ENCODE measurements around the gene CEP128. TPM values are rescaled to one million over a fixed set of nuclear protein-coding genes. Genes with fewer than 3 reads are reported as not detected.

Gene CEP128
- total and polyA plus RNA-seq, 2 donors from 2014 or later: 0.43 to 9.0 TPM

- H3K27ac ChIP-seq (ENCODE audit: low read depth in 2 of 2, low read length in 2 of 2): no peak overlapping the region
- no peak overlapping the region for H3K9ac ChIP-seq (ENCODE audit: low read length in 3 of 3)
- no peak overlapping the region for H3K4me3 ChIP-seq (ENCODE audit: low read length in 3 of 3)
- no peak for TF ChIP-seq CTCF (IDR thresholded peaks at IDR 0.05; ENCODE audit: borderline replicate concordance, extremely low read depth, insufficient read depth)
- FAIRE-seq (no peak), DNase-seq (no peak)
- no peaks in the 10 kb centered on the region for H3K36me3 ChIP-seq (ENCODE audit: control insufficient read depth in 2 of 3, insufficient read depth in 3 of 3, low read length in 3 of 3)
- no peaks in the 10 kb centered on the region for H3K27me3 ChIP-seq (ENCODE audit: control insufficient read depth, insufficient read depth, low read length)
- intact Hi-C loops (cut with DNase I): no loop called here
- peaks cover 0 to 19% (median 4%) of the 10 kb centered on the region in 3 donors for H3K9me3 ChIP-seq (ENCODE audit: control insufficient read depth in 2 of 3, insufficient read depth in 1 of 3, low read length in 3 of 3)
- no peaks in the 10 kb centered on the region for H3K4me1 ChIP-seq (ENCODE audit: control insufficient read depth in 2 of 3, insufficient read depth in 2 of 3, low read depth in 1 of 3, low read length in 3 of 3)
These were observed 259.9 kb downstream of the CEP128 start for GRCh38 chr14:80681651-80682050.

- no peak overlapping the region for H3K9ac ChIP-seq (ENCODE audit: low read length in 3 of 3)
- H3K9me3 ChIP-seq (ENCODE audit: control insufficient read depth in 2 of 3, insufficient read depth in 1 of 3, low read length in 3 of 3): peaks cover 0 to 19% (median 5%) of the 10 kb centered on the region in 3 donors
- H3K4me1 ChIP-seq (ENCODE audit: control insufficient read depth in 2 of 3, insufficient read depth in 2 of 3, low read depth in 1 of 3, low read length in 3 of 3): no peaks in the 10 kb centered on the region
- H3K36me3 ChIP-seq (ENCODE audit: control insufficient read depth in 2 of 3, insufficient read depth in 3 of 3, low read length in 3 of 3): no peaks in the 10 kb centered on the region
- no peak for TF ChIP-seq CTCF (IDR thresholded peaks at IDR 0.05; ENCODE audit: borderline replicate concordance, extremely low read depth, insufficient read depth)
- intact Hi-C loops (cut with DNase I): no loop called here
- no peak overlapping the region for H3K4me3 ChIP-seq (ENCODE audit: low read length in 3 of 3)
- H3K27me3 ChIP-seq (ENCODE audit: control insufficient read depth, insufficient read depth, low read length): no peaks in the 10 kb centered on the region
- FAIRE-seq (no peak), DNase-seq (no peak)
- H3K27ac ChIP-seq (ENCODE audit: low read depth in 2 of 2, low read length in 2 of 2): no peak overlapping the region
These were observed 262.3 kb downstream of the CEP128 start for GRCh38 chr14:80679273-80679672.

GRCh38 chr14:80678436-80678835 lies 263.1 kb downstream of the CEP128 start:
- Histone ChIP-seq H3K4me1 (ENCODE audit: control insufficient read depth in 2 of 3, insufficient read depth in 2 of 3, low read depth in 1 of 3, low read length in 3 of 3) (no peaks in the 10 kb centered on the region), H3K27me3 (ENCODE audit: control insufficient read depth, insufficient read depth, low read length) (no peaks in the 10 kb centered on the region), H3K27ac (ENCODE audit: low read depth in 2 of 2, low read length in 2 of 2) (no peak overlapping the region), H3K4me3 (ENCODE audit: low read length in 3 of 3) (no peak overlapping the region), H3K9ac (ENCODE audit: low read length in 3 of 3) (no peak overlapping the region), H3K36me3 (ENCODE audit: control insufficient read depth in 2 of 3, insufficient read depth in 3 of 3, low read length in 3 of 3) (no peaks in the 10 kb centered on the region), H3K9me3 (ENCODE audit: control insufficient read depth in 2 of 3, insufficient read depth in 1 of 3, low read length in 3 of 3) (peaks cover 0 to 19% (median 5%) of the 10 kb centered on the region in 3 donors)
- no peak for DNase-seq
- intact Hi-C loops (cut with DNase I): no loop called here
- TF ChIP-seq CTCF (IDR thresholded peaks at IDR 0.05; ENCODE audit: borderline replicate concordance, extremely low read depth, insufficient read depth): no peak
- FAIRE-seq: no peak

GRCh38 chr14:80669426-80669825 lies 272.1 kb downstream of the CEP128 start:
- intact Hi-C loops (cut with DNase I): no loop called here
- no peak for FAIRE-seq

More at GRCh38 chr14:80669426-80669825, 272.1 kb downstream of the CEP128 start:
- Histone ChIP-seq H3K27ac (ENCODE audit: low read depth in 2 of 2, low read length in 2 of 2) (no peak overlapping the region), H3K4me3 (ENCODE audit: low read length in 3 of 3) (no peak overlapping the region), H3K27me3 (ENCODE audit: control insufficient read depth, insufficient read depth, low read length) (no peaks in the 10 kb centered on the region), H3K9ac (ENCODE audit: low read length in 3 of 3) (no peak overlapping the region), H3K9me3 (ENCODE audit: control insufficient read depth in 2 of 3, insufficient read depth in 1 of 3, low read length in 3 of 3) (no peaks in the 10 kb centered on the region), H3K4me1 (ENCODE audit: control insufficient read depth in 2 of 3, insufficient read depth in 2 of 3, low read depth in 1 of 3, low read length in 3 of 3) (no peaks in the 10 kb centered on the region), H3K36me3 (ENCODE audit: control insufficient read depth in 2 of 3, insufficient read depth in 3 of 3, low read length in 3 of 3) (no peaks in the 10 kb centered on the region)
- no peak for DNase-seq
- no peak for TF ChIP-seq CTCF (IDR thresholded peaks at IDR 0.05; ENCODE audit: borderline replicate concordance, extremely low read depth, insufficient read depth)
